H9 (cell line): Measurements from ENCODE around the gene NR3C2. TPM values are rescaled to one million over a fixed set of nuclear protein-coding genes. Genes with fewer than 3 reads are reported as not detected.

Experiments
- DNase-seq: peaks from one replicate; pipeline ENCODE4 v3.0.0-alpha.2; 2017
- H2AFZ ChIP-seq: one replicate; pipeline ENCODE4 v1.6.1; 2013; ENCODE audit warnings: mild to moderate bottlenecking, low read length, control low read depth, moderate library complexity
- H2AK5ac ChIP-seq: 2 replicates; pipeline ENCODE4 v1.6.1; 2013; ENCODE audit warnings: low read length, control low read depth, mixed read lengths; ENCODE audit not compliant: insufficient read length
- H2BK120ac ChIP-seq: one replicate; pipeline ENCODE4 v1.6.1; 2013; ENCODE audit warnings: low read depth, mild to moderate bottlenecking, low read length, control low read depth, inconsistent platforms; ENCODE audit not compliant: poor library complexity, severe bottlenecking
- H2BK12ac ChIP-seq: 2 replicates; pipeline ENCODE4 v1.6.1; 2013; ENCODE audit warnings: low read length, control low read depth, mixed read lengths, low read depth; ENCODE audit not compliant: insufficient read length
- H2BK15ac ChIP-seq: 2 replicates; pipeline ENCODE4 v1.6.1; 2013; ENCODE audit warnings: low read depth, low read length, control low read depth
- H2BK20ac ChIP-seq: one replicate; pipeline ENCODE4 v1.6.1; 2013; ENCODE audit warnings: low read depth, mild to moderate bottlenecking, low read length, control low read depth, inconsistent platforms; ENCODE audit not compliant: poor library complexity, severe bottlenecking
- H2BK5ac ChIP-seq: 2 replicates; pipeline ENCODE4 v1.6.1; 2013; ENCODE audit warnings: low read length, control low read depth, mixed read lengths; ENCODE audit not compliant: insufficient read length
- H3K14ac ChIP-seq: 2 replicates; pipeline ENCODE4 v1.6.1; 2013; ENCODE audit warnings: low read length, control low read depth; ENCODE audit not compliant: insufficient read depth
- H3K18ac ChIP-seq: 2 replicates; pipeline ENCODE4 v1.6.1; 2013; ENCODE audit warnings: low read depth, mild to moderate bottlenecking, mixed read lengths, low read length, control low read depth; ENCODE audit not compliant: insufficient read length
- H3K23ac ChIP-seq: 2 replicates; pipeline ENCODE4 v1.6.1; 2013; ENCODE audit warnings: low read length, control low read depth, mixed read lengths, low read depth; ENCODE audit not compliant: insufficient read length
- H3K23me2 ChIP-seq: 2 replicates; pipeline ENCODE4 v1.6.1; 2013; ENCODE audit warnings: low read depth, mild to moderate bottlenecking, mixed read lengths, low read length, control low read depth; ENCODE audit not compliant: insufficient read length, poor library complexity, severe bottlenecking
- H3K27ac ChIP-seq: 2 replicates; pipeline ENCODE4 v1.5.1; 2013; ENCODE audit warnings: low read length, control low read depth, mixed read lengths, low read depth; ENCODE audit not compliant: insufficient read length
- H3K27me3 ChIP-seq: 2 replicates; pipeline ENCODE4 v1.6.1; 2013; ENCODE audit warnings: low read length, control low read depth, inconsistent platforms; ENCODE audit not compliant: insufficient read depth
- H3K4ac ChIP-seq: 2 replicates; pipeline ENCODE4 v1.6.1; 2013; ENCODE audit warnings: low read depth, mild to moderate bottlenecking, control low read depth, inconsistent platforms, low read length, moderate library complexity
- H3K4me1 ChIP-seq: 2 replicates; pipeline ENCODE4 v1.6.1; 2013; ENCODE audit warnings: low read length, control low read depth, inconsistent platforms; ENCODE audit not compliant: insufficient read depth
- H3K4me2 ChIP-seq: 2 replicates; pipeline ENCODE4 v1.6.1; 2013; ENCODE audit warnings: low read length, control low read depth, mixed read lengths; ENCODE audit not compliant: insufficient read length, insufficient read depth
- H3K56ac ChIP-seq: 2 replicates; pipeline ENCODE4 v1.6.1; 2013; ENCODE audit warnings: low read depth, mild to moderate bottlenecking, mixed read lengths, low read length, control low read depth; ENCODE audit not compliant: insufficient read length
- H3K79me1 ChIP-seq: 2 replicates; pipeline ENCODE4 v1.6.1; 2013; ENCODE audit warnings: low read depth, mild to moderate bottlenecking, moderate library complexity, low read length, control low read depth, inconsistent platforms; ENCODE audit not compliant: insufficient read depth, poor library complexity, severe bottlenecking
- H3K79me2 ChIP-seq: 2 replicates; pipeline ENCODE4 v1.6.1; 2013; ENCODE audit warnings: low read length, control low read depth, inconsistent platforms; ENCODE audit not compliant: insufficient read depth
- H3K9ac ChIP-seq: 2 replicates; pipeline ENCODE4 v1.6.1; 2013; ENCODE audit warnings: low read length, control low read depth, mixed read lengths; ENCODE audit not compliant: insufficient read length; ENCODE audit errors: extremely low read depth
- H3K9me3 ChIP-seq: one replicate; pipeline ENCODE4 v1.6.1; 2013; ENCODE audit warnings: low read depth, low read length, inconsistent platforms; ENCODE audit not compliant: control insufficient read depth
- H3T11ph ChIP-seq: one replicate; pipeline ENCODE4 v1.6.1; 2013; ENCODE audit warnings: mild to moderate bottlenecking, low read length, control low read depth, inconsistent platforms
- H4K20me1 ChIP-seq: one replicate; pipeline ENCODE4 v1.6.1; 2013; ENCODE audit not compliant: control insufficient read depth, insufficient read length, insufficient read depth
- H4K5ac ChIP-seq: 2 replicates; pipeline ENCODE4 v1.6.1; 2013; ENCODE audit warnings: low read depth, mild to moderate bottlenecking, mixed read lengths, low read length, control low read depth; ENCODE audit not compliant: insufficient read length
- H4K8ac ChIP-seq: replicated peaks from 2 replicates; pipeline ENCODE4 v1.6.1; 2013; ENCODE audit warnings: low read length, control low read depth, mixed read lengths, low read depth; ENCODE audit not compliant: insufficient read length
- H4K91ac ChIP-seq: 2 replicates; pipeline ENCODE4 v1.6.1; 2013; ENCODE audit warnings: low read depth, mild to moderate bottlenecking, moderate library complexity, mixed read lengths, low read length, control low read depth; ENCODE audit not compliant: insufficient read length
- H3K27ac Mint-ChIP-seq, 3 experiments: 2 replicates in 2 of 3; 3 replicates in 1 of 3; pipeline ENCODE4 v1.8.0; 2020 to 2021; ENCODE audit warnings: mixed read lengths in 3 of 3, mild to moderate bottlenecking in 1 of 3, moderate library complexity in 1 of 3
- H3K27me3 Mint-ChIP-seq: 2 replicates; pipeline ENCODE4 v1.8.0; 2021; ENCODE audit warnings: low read depth, mild to moderate bottlenecking, moderate library complexity, mixed read lengths
- H3K36me3 Mint-ChIP-seq, 3 experiments: 2 replicates in 2 of 3; 3 replicates in 1 of 3; pipeline ENCODE4 v1.8.0; 2020 to 2021; ENCODE audit warnings: low read depth in 3 of 3, mixed read lengths in 3 of 3; ENCODE audit not compliant: insufficient read depth in 1 of 3
- H3K4me1 Mint-ChIP-seq, 2 experiments: 2 replicates each; pipeline ENCODE4 v1.8.0; 2020; ENCODE audit warnings: mixed read lengths in 2 of 2
- H3K4me3 Mint-ChIP-seq, 2 experiments: 2 replicates in 1 of 2; 3 replicates in 1 of 2; pipeline ENCODE4 v1.8.0; 2020 to 2021; ENCODE audit warnings: mild to moderate bottlenecking in 2 of 2, mixed read lengths in 2 of 2, moderate library complexity in 1 of 2
- H3K9me3 Mint-ChIP-seq, 2 experiments: 2 replicates in 1 of 2; 3 replicates in 1 of 2; pipeline ENCODE4 v1.8.0; 2020; ENCODE audit warnings: mild to moderate bottlenecking in 2 of 2, mixed read lengths in 2 of 2, moderate library complexity in 1 of 2
- CTCF ChIP-seq: fragments of 200-600 bp; sonication (generic); conservative IDR thresholded peaks from 3 replicates; pipeline ENCODE4 v1.8.0; 2021; ENCODE audit warnings: antibody characterized with exemption, mild to moderate bottlenecking
- WGBS: extraction: QIAGEN DNeasy Blood & Tissue Kit; methylation state at CpG from one replicate; pipeline ENCODE4 v1.1.7; 2013; ENCODE audit warnings: missing lambda C conversion rate, low lambda C conversion rate, mixed read lengths; ENCODE audit not compliant: insufficient read length; ENCODE audit errors: extremely low coverage; 5-methylcytosine and 5-hydroxymethylcytosine counted together
- total RNA-seq: library from RNA; stranded (reverse); gene quantifications from 2 replicates; pipeline ENCODE4 v1.2.1, GENCODE V29; 2021

Gene NR3C2
- total RNA-seq, 1 experiment from 2014 or later: 1.4 TPM

GRCh38 chr4:148222991-148223660 is 219.1 kb downstream of the NR3C2 start:
- no peaks in the 10 kb centered on the region for H3K79me2 ChIP-seq
- H2BK20ac ChIP-seq: no peak overlapping the region
- no peaks in the 10 kb centered on the region; the same call in 1 of the 2 replicates for H3K4me1 ChIP-seq
- H2AFZ ChIP-seq: no peak overlapping the region
- no peak overlapping the region for H4K5ac ChIP-seq
- no peak overlapping the region for H3K4me2 ChIP-seq
- no peaks in the 10 kb centered on the region for H3K9me3 ChIP-seq
- H2BK120ac ChIP-seq: no peak overlapping the region
- no peak overlapping the region for H2BK12ac ChIP-seq
- no peaks in the 10 kb centered on the region for H3K27me3 ChIP-seq
- H2AK5ac ChIP-seq: no peak overlapping the region
- WGBS: no CpG with 5 or more reads among the region's 8 CpGs
- H3K27ac ChIP-seq: no peak overlapping the region
- no peak for TF ChIP-seq CTCF
- no peak overlapping the region for H3K56ac ChIP-seq
- no peaks in the 10 kb centered on the region for H3K23me2 ChIP-seq
- no peak overlapping the region for H2BK15ac ChIP-seq
- no peaks in the 10 kb centered on the region for H3K4me1 Mint-ChIP-seq
- H3K36me3 Mint-ChIP-seq: no peaks in the 10 kb centered on the region
- H3K27me3 Mint-ChIP-seq: no peaks in the 10 kb centered on the region
- H3K18ac ChIP-seq: no peak overlapping the region
- H3K9me3 Mint-ChIP-seq: no peaks in the 10 kb centered on the region
- H3K14ac ChIP-seq: no peak overlapping the region
- no peak overlapping the region for H3K4me3 Mint-ChIP-seq
- no peak overlapping the region for H4K8ac ChIP-seq
- no peak overlapping the region for H4K91ac ChIP-seq
- H3K23ac ChIP-seq: no peak overlapping the region
- no peak overlapping the region for H3K27ac Mint-ChIP-seq
- no peak overlapping the region for H3T11ph ChIP-seq
- no peak for DNase-seq
- no peak overlapping the region for H2BK5ac ChIP-seq
- H4K20me1 ChIP-seq: no peaks in the 10 kb centered on the region
- H3K79me1 ChIP-seq: no peaks in the 10 kb centered on the region
- H3K4ac ChIP-seq: no peak overlapping the region
- H3K9ac ChIP-seq: no peak overlapping the region
